Hippocampal formation (tissue), 2 donors: ENCODE measurements around the gene HPS6.
A peak's percentile ranks its signal among the peaks of the same experiment; 100 is the strongest.
"Not testable (repeated sequence)": the region's sequence is repeated elsewhere in the genome, so short reads cannot be mapped to it uniquely, and the experiment has no call there.

ENCODE experiments used
- DNase-seq, 2 donors: peaks; one replicate each; lab custom pipeline; 2025; lab: John Stamatoyannopoulos, UW

HPS6 gene

GRCh38 chr10:102064868-102065560 lies at the start of gene HPS6:
HPS6 (plus strand) TSS chr10:102065349; CDS start chr10:102065475, 126 bp downstream.
- peak; percentile 73 to 81 for DNase-seq

DNA sequence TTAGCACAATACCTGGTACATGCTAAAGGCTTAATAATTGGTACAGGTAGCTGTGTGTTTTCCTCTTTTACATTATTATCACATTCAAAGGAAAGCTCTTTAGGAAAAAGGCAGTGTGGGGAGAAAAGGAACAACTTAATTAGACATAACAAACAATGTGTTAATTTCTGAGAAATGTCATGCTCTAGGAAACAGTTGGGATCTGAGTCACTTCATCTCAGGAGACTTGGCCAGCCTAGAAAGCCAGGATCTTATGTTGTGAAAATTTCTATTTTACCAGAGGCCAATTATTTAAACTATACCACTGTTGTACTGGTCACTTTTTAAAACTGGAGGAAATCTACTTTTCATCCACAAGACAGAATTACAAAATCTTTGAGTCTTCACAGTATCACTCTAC lies 48.7 kb upstream of the HPS6 start:
- DNase-seq: no peak

GRCh38 chr10:102017295-102017694 lies 47.9 kb upstream of the HPS6 start:
- no peak for DNase-seq

DNA sequence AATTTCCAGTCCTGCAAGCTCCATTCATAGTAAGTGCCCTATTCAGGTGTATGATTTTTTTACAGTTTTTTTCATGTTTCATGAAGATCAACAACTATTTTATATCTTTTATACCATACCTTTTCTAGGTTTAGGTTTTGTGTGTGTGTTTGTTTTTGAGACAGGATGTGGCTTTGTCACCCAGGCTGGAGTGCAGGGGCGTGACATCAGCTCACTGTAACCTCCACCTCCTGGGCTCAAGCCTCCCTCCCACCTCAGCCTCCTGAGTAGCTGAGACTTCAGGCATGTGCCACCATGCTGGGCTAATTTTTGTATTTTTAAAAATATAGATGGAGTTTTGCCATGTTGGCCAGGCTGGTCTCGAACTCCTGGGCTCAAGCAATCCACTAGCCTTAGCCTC lies 44.2 kb upstream of the HPS6 start:
- no peak for DNase-seq

DNA sequence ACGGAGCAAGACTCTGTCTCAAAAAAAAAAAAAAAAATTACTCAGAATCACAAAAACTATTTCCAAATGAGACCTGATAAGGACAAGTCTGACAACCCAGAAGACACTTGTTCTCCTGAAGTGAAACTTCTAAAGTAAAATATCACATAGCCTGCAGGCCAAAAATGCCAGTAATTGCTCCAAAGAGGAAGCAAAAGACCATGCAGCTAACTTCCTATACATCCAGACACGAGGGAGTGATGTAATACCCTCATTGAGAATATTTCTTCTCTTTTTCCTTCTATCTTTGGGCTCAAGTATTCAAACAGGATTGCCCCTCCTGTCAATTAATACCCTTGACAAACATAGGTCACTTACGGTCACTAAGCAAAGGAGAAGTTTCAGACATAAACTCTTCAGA lies 40.4 kb upstream of the HPS6 start:
- no peak for DNase-seq

GRCh38 chr10:102027261-102027660 lies 37.9 kb upstream of the HPS6 start:
- DNase-seq: no peak

DNA sequence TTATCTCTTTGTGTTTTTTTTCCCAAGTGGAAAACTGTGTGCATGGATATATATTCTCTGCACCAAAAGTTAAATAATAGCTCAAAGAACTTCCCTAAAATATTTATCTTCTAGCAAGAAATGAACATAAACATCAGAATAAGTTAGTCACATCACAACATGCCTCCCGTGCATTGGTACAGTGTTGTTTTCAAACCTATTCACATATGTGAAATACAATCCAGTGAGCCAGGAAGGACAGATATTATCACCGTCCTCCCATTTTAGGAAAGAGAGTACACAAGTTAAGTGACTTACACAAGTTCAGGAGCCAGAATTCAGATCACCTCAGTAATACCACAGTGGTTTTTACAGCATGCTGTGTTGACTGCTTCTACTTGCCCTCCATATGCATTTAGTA lies 31.4 kb upstream of the HPS6 start:
- DNase-seq: no peak

GRCh38 chr10:102035807-102036206 lies 29.3 kb upstream of the HPS6 start:
- DNase-seq: not testable (repeated sequence)

GRCh38 chr10:102038410-102038809 lies 26.7 kb upstream of the HPS6 start:
- no peak for DNase-seq

- no peak for DNase-seq
Observed at GRCh38 chr10:102040305-102041050, 24.7 kb upstream of the HPS6 start.

- no peak for DNase-seq
Observed at GRCh38 chr10:102045292-102045691, 19.9 kb upstream of the HPS6 start.

- no peak for DNase-seq
Observed at GRCh38 chr10:102046095-102046494, 19.1 kb upstream of the HPS6 start.

GRCh38 chr10:102054881-102055646 lies 10.1 kb upstream of the HPS6 start:
- DNase-seq: not testable (repeated sequence)

GRCh38 chr10:102055647-102056419 lies 9.3 kb upstream of the HPS6 start, which contains the start of gene ARMH3:
ARMH3 (minus strand) TSS chr10:102056173; CDS start chr10:102040114, 16,059 bp downstream.
- peak; percentile 92 to 97 for DNase-seq

- DNase-seq: no peak
Observed at GRCh38 chr10:102059987-102060386, 5.2 kb upstream of the HPS6 start.

DNA sequence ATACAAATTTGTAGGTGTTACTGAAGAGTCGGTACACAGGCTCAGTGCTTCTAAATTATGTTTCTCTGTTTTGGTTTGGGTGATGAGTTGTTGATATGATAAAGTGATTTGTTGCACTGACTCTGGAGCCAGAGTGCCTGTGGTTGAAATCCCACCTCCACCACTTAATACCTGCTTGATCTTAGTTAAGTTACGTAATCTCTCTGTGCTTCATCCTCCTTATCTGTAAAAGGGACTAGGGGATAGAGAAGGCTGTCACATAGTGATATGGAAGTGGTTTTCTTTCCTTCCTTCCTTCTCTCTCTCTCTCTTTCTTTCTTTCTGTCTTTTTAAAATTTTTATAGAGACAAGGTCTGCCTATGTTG lies 664 bp upstream of the HPS6 start:
- no peak for DNase-seq

GRCh38 chr10:102065561-102066398 lies 631 bp downstream of the HPS6 start:
- no peak for DNase-seq

GRCh38 chr10:102066399-102067088 lies 1.4 kb downstream of the HPS6 start:
- DNase-seq: no peak

DNA sequence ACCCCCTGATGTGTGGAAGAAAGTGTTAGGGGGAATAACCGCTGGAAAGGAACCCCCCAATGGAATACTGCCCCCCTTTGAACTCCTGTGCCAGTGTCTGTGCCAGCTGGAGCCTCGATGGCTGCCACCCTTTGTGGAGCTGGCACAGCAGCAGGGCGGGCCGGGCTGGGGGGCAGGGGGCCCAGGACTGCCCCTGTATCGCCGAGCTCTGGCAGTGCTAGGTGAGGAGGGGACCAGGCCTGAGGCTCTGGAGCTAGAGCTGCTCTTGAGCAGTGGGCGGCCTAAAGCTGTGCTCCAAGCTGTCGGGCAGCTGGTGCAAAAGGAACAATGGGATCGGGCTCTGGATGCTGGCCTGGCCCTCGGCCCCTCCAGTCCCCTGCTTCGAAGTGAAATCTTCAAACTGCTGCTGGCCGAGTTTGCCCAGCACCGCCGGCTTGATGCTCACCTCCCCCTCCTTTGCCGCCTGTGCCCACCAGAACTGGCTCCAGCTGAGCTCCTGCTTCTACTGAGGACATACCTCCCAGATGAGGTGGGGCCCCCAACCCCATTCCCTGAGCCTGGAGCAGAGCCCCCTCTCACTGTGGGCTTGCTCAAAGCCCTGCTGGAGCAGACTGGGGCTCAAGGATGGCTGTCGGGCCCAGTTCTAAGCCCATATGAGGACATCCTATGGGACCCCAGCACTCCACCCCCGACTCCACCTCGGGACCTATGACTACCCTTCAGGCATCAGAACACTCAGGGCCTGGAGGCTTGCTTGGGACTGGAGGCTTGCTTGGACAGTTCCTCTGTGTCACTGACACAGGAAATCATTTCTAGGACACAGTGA lies 2.2 kb downstream of the HPS6 start:
- no peak for DNase-seq
